H9 (cell line): ENCODE results near the gene AMN. TPM values are rescaled to one million over a fixed set of nuclear protein-coding genes. Genes with fewer than 3 reads are reported as not detected.

Experiments
- DNase-seq: peaks from one replicate; pipeline ENCODE4 v3.0.0-alpha.2; 2017
- H2AFZ ChIP-seq: one replicate; pipeline ENCODE4 v1.6.1; 2013; ENCODE audit warnings: mild to moderate bottlenecking, low read length, control low read depth, moderate library complexity
- H2AK5ac ChIP-seq: 2 replicates; pipeline ENCODE4 v1.6.1; 2013; ENCODE audit warnings: low read length, control low read depth, mixed read lengths; ENCODE audit not compliant: insufficient read length
- H2BK120ac ChIP-seq: one replicate; pipeline ENCODE4 v1.6.1; 2013; ENCODE audit warnings: low read depth, mild to moderate bottlenecking, low read length, control low read depth, inconsistent platforms; ENCODE audit not compliant: poor library complexity, severe bottlenecking
- H2BK12ac ChIP-seq: 2 replicates; pipeline ENCODE4 v1.6.1; 2013; ENCODE audit warnings: low read length, control low read depth, mixed read lengths, low read depth; ENCODE audit not compliant: insufficient read length
- H2BK15ac ChIP-seq: 2 replicates; pipeline ENCODE4 v1.6.1; 2013; ENCODE audit warnings: low read depth, low read length, control low read depth
- H2BK20ac ChIP-seq: one replicate; pipeline ENCODE4 v1.6.1; 2013; ENCODE audit warnings: low read depth, mild to moderate bottlenecking, low read length, control low read depth, inconsistent platforms; ENCODE audit not compliant: poor library complexity, severe bottlenecking
- H2BK5ac ChIP-seq: 2 replicates; pipeline ENCODE4 v1.6.1; 2013; ENCODE audit warnings: low read length, control low read depth, mixed read lengths; ENCODE audit not compliant: insufficient read length
- H3K14ac ChIP-seq: 2 replicates; pipeline ENCODE4 v1.6.1; 2013; ENCODE audit warnings: low read length, control low read depth; ENCODE audit not compliant: insufficient read depth
- H3K18ac ChIP-seq: 2 replicates; pipeline ENCODE4 v1.6.1; 2013; ENCODE audit warnings: low read depth, mild to moderate bottlenecking, mixed read lengths, low read length, control low read depth; ENCODE audit not compliant: insufficient read length
- H3K23ac ChIP-seq: 2 replicates; pipeline ENCODE4 v1.6.1; 2013; ENCODE audit warnings: low read length, control low read depth, mixed read lengths, low read depth; ENCODE audit not compliant: insufficient read length
- H3K23me2 ChIP-seq: 2 replicates; pipeline ENCODE4 v1.6.1; 2013; ENCODE audit warnings: low read depth, mild to moderate bottlenecking, mixed read lengths, low read length, control low read depth; ENCODE audit not compliant: insufficient read length, poor library complexity, severe bottlenecking
- H3K27ac ChIP-seq: 2 replicates; pipeline ENCODE4 v1.5.1; 2013; ENCODE audit warnings: low read length, control low read depth, mixed read lengths, low read depth; ENCODE audit not compliant: insufficient read length
- H3K27me3 ChIP-seq: 2 replicates; pipeline ENCODE4 v1.6.1; 2013; ENCODE audit warnings: low read length, control low read depth, inconsistent platforms; ENCODE audit not compliant: insufficient read depth
- H3K4ac ChIP-seq: 2 replicates; pipeline ENCODE4 v1.6.1; 2013; ENCODE audit warnings: low read depth, mild to moderate bottlenecking, control low read depth, inconsistent platforms, low read length, moderate library complexity
- H3K4me1 ChIP-seq: 2 replicates; pipeline ENCODE4 v1.6.1; 2013; ENCODE audit warnings: low read length, control low read depth, inconsistent platforms; ENCODE audit not compliant: insufficient read depth
- H3K4me2 ChIP-seq: 2 replicates; pipeline ENCODE4 v1.6.1; 2013; ENCODE audit warnings: low read length, control low read depth, mixed read lengths; ENCODE audit not compliant: insufficient read length, insufficient read depth
- H3K56ac ChIP-seq: 2 replicates; pipeline ENCODE4 v1.6.1; 2013; ENCODE audit warnings: low read depth, mild to moderate bottlenecking, mixed read lengths, low read length, control low read depth; ENCODE audit not compliant: insufficient read length
- H3K79me1 ChIP-seq: 2 replicates; pipeline ENCODE4 v1.6.1; 2013; ENCODE audit warnings: low read depth, mild to moderate bottlenecking, moderate library complexity, low read length, control low read depth, inconsistent platforms; ENCODE audit not compliant: insufficient read depth, poor library complexity, severe bottlenecking
- H3K79me2 ChIP-seq: 2 replicates; pipeline ENCODE4 v1.6.1; 2013; ENCODE audit warnings: low read length, control low read depth, inconsistent platforms; ENCODE audit not compliant: insufficient read depth
- H3K9ac ChIP-seq: 2 replicates; pipeline ENCODE4 v1.6.1; 2013; ENCODE audit warnings: low read length, control low read depth, mixed read lengths; ENCODE audit not compliant: insufficient read length; ENCODE audit errors: extremely low read depth
- H3K9me3 ChIP-seq: one replicate; pipeline ENCODE4 v1.6.1; 2013; ENCODE audit warnings: low read depth, low read length, inconsistent platforms; ENCODE audit not compliant: control insufficient read depth
- H3T11ph ChIP-seq: one replicate; pipeline ENCODE4 v1.6.1; 2013; ENCODE audit warnings: mild to moderate bottlenecking, low read length, control low read depth, inconsistent platforms
- H4K20me1 ChIP-seq: one replicate; pipeline ENCODE4 v1.6.1; 2013; ENCODE audit not compliant: control insufficient read depth, insufficient read length, insufficient read depth
- H4K5ac ChIP-seq: 2 replicates; pipeline ENCODE4 v1.6.1; 2013; ENCODE audit warnings: low read depth, mild to moderate bottlenecking, mixed read lengths, low read length, control low read depth; ENCODE audit not compliant: insufficient read length
- H4K8ac ChIP-seq: replicated peaks from 2 replicates; pipeline ENCODE4 v1.6.1; 2013; ENCODE audit warnings: low read length, control low read depth, mixed read lengths, low read depth; ENCODE audit not compliant: insufficient read length
- H4K91ac ChIP-seq: 2 replicates; pipeline ENCODE4 v1.6.1; 2013; ENCODE audit warnings: low read depth, mild to moderate bottlenecking, moderate library complexity, mixed read lengths, low read length, control low read depth; ENCODE audit not compliant: insufficient read length
- H3K27ac Mint-ChIP-seq, 3 experiments: 2 replicates in 2 of 3; 3 replicates in 1 of 3; pipeline ENCODE4 v1.8.0; 2020 to 2021; ENCODE audit warnings: mixed read lengths in 3 of 3, mild to moderate bottlenecking in 1 of 3, moderate library complexity in 1 of 3
- H3K27me3 Mint-ChIP-seq: 2 replicates; pipeline ENCODE4 v1.8.0; 2021; ENCODE audit warnings: low read depth, mild to moderate bottlenecking, moderate library complexity, mixed read lengths
- H3K36me3 Mint-ChIP-seq, 3 experiments: 2 replicates in 2 of 3; 3 replicates in 1 of 3; pipeline ENCODE4 v1.8.0; 2020 to 2021; ENCODE audit warnings: low read depth in 3 of 3, mixed read lengths in 3 of 3; ENCODE audit not compliant: insufficient read depth in 1 of 3
- H3K4me1 Mint-ChIP-seq, 2 experiments: 2 replicates each; pipeline ENCODE4 v1.8.0; 2020; ENCODE audit warnings: mixed read lengths in 2 of 2
- H3K4me3 Mint-ChIP-seq, 2 experiments: 2 replicates in 1 of 2; 3 replicates in 1 of 2; pipeline ENCODE4 v1.8.0; 2020 to 2021; ENCODE audit warnings: mild to moderate bottlenecking in 2 of 2, mixed read lengths in 2 of 2, moderate library complexity in 1 of 2
- H3K9me3 Mint-ChIP-seq, 2 experiments: 2 replicates in 1 of 2; 3 replicates in 1 of 2; pipeline ENCODE4 v1.8.0; 2020; ENCODE audit warnings: mild to moderate bottlenecking in 2 of 2, mixed read lengths in 2 of 2, moderate library complexity in 1 of 2
- CTCF ChIP-seq: fragments of 200-600 bp; sonication (generic); conservative IDR thresholded peaks from 3 replicates; pipeline ENCODE4 v1.8.0; 2021; ENCODE audit warnings: antibody characterized with exemption, mild to moderate bottlenecking
- WGBS: extraction: QIAGEN DNeasy Blood & Tissue Kit; methylation state at CpG from one replicate; pipeline ENCODE4 v1.1.7; 2013; ENCODE audit warnings: missing lambda C conversion rate, low lambda C conversion rate, mixed read lengths; ENCODE audit not compliant: insufficient read length; ENCODE audit errors: extremely low coverage; 5-methylcytosine and 5-hydroxymethylcytosine counted together
- total RNA-seq: library from RNA; stranded (reverse); gene quantifications from 2 replicates; pipeline ENCODE4 v1.2.1, GENCODE V29; 2021

AMN gene
- total RNA-seq, 1 experiment from 2014 or later: 1.9 TPM

GRCh38 chr14:102929241-102930137 lies 7.0 kb downstream of the AMN start:
- Mint-ChIP-seq H3K27ac (no peak overlapping the region), H3K4me1 (peaks cover 15 to 17% of the 10 kb centered on the region in 2 experiments), H3K4me3 (peak overlapping the region; percentile 25 to 56; a peak in 2 of 5 replicates), H3K36me3 (peaks cover 2 to 21% (median 10%) of the 10 kb centered on the region in 3 experiments; a peak in 6 of 7 replicates), H3K9me3 (no peaks in the 10 kb centered on the region; a peak in 1 of 5 replicates), H3K27me3 (peaks cover 49% of the 10 kb centered on the region)
- Histone ChIP-seq H3K14ac (no peak overlapping the region; the same call in 1 of the 2 replicates), H2BK5ac (no peak overlapping the region), H3K56ac (no peak overlapping the region), H4K20me1 (no peaks in the 10 kb centered on the region), H3T11ph (no peak overlapping the region), H2AK5ac (no peak overlapping the region), H3K23me2 (peaks cover 25% of the 10 kb centered on the region), H3K23ac (no peak overlapping the region), H3K4ac (no peak overlapping the region), H3K18ac (no peak overlapping the region), H2BK15ac (no peak overlapping the region), H3K4me2 (peak overlapping the region; percentile 60), H4K91ac (no peak overlapping the region), H4K8ac (no peak overlapping the region), H3K27me3 (peaks cover 14% of the 10 kb centered on the region), H3K79me2 (no peaks in the 10 kb centered on the region), H2BK12ac (no peak overlapping the region), H2BK120ac (no peak overlapping the region), H2BK20ac (no peak overlapping the region), H3K9me3 (no peaks in the 10 kb centered on the region), H2AFZ (no peak overlapping the region), H4K5ac (no peak overlapping the region), H3K27ac (no peak overlapping the region), H3K79me1 (no peaks in the 10 kb centered on the region), H3K9ac (no peak overlapping the region), H3K4me1 (no peaks in the 10 kb centered on the region)
- no CpG with 5 or more reads among the region's 94 CpGs for WGBS
- no peak for DNase-seq
- TF ChIP-seq CTCF: no peak
